ENCODE measurements around the gene LHFPL4.

Gene LHFPL4

DNA sequence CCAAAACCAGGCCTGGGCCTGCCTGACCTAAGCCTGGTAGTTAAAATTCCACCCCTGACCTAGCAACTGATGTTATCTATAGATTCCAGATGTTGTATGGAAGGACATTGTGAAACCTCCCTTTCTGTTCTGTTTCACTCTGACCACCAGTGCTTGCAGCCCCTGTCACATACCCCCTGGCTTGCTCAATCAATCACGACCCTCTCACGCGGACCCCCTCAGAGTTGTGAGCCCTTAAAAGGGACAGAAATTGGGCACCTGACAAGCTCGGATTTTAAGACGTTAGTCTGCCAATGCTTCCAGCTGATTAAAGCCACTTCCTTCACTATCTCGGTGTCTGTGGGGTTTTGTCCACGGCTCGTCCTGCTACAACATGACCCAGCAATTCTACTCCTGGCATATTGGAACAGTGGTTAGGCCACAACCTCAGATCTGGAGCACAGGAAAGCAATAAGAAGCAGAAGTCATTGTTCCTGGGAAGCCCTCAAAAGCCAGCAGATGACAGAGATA, 36.7 kb upstream of the LHFPL4 start:
- TF ChIP-seq, protein P1, sequence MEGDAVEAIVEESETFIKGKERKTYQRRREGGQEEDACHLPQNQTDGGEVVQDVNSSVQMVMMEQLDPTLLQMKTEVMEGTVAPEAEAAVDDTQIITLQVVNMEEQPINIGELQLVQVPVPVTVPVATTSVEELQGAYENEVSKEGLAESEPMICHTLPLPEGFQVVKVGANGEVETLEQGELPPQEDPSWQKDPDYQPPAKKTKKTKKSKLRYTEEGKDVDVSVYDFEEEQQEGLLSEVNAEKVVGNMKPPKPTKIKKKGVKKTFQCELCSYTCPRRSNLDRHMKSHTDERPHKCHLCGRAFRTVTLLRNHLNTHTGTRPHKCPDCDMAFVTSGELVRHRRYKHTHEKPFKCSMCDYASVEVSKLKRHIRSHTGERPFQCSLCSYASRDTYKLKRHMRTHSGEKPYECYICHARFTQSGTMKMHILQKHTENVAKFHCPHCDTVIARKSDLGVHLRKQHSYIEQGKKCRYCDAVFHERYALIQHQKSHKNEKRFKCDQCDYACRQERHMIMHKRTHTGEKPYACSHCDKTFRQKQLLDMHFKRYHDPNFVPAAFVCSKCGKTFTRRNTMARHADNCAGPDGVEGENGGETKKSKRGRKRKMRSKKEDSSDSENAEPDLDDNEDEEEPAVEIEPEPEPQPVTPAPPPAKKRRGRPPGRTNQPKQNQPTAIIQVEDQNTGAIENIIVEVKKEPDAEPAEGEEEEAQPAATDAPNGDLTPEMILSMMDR (IDR thresholded peaks at IDR 0.05; ENCODE audit: insufficient read depth, low read depth, low read length, missing control alignments): no peak
- DNase-seq (ENCODE audit: low read depth): no peak
- H3K4me3 ChIP-seq (ENCODE audit: low read length): no peak overlapping the region

DNA sequence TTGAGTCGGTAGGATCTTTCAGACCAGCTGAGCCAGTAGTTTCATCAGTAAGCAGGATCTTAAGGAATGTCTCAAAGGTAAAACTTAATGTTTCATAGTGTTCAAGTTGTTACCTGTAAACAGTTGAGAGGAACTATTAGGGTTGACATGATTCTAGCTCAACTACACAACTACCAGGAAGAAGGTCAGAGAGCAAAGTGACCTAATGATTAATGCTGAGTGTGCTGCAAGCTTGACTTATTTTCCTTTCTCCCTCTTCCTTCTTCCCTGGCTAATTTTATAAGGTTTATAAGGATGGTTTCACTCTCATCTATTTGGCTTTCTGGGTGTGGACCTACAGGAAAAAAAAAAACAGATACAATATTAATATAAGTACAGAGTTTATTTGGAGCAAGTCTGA, 30.2 kb upstream of the LHFPL4 start:
- H3K4me3 ChIP-seq (ENCODE audit: low read length): no peak overlapping the region
- TF ChIP-seq, protein P1 (IDR thresholded peaks at IDR 0.05; ENCODE audit: insufficient read depth, low read depth, low read length, missing control alignments): no peak
- DNase-seq (ENCODE audit: low read depth): no peak

DNA sequence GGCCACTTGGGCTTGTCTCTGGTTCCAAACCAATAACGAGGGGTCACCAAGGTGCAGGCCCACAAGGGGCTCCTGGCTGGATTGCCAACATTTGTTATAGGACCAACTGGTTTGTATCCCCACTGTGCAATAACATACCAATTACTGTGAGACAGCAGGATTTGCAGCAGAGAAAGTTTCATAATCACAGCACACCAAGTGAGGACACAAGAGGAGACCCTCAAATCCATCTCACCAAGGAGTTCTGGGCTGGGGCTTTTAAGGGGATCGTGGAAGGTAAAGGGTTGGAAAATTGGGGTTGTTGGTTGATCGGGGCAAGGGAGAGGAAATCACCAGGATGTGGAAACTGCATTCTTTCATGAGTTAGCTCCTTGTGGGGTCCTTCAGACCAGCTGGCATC, 29.7 kb upstream of the LHFPL4 start:
- TF ChIP-seq, protein P1 (IDR thresholded peaks at IDR 0.05; ENCODE audit: insufficient read depth, low read depth, low read length, missing control alignments): no peak
- DNase-seq (ENCODE audit: low read depth): no peak

DNA sequence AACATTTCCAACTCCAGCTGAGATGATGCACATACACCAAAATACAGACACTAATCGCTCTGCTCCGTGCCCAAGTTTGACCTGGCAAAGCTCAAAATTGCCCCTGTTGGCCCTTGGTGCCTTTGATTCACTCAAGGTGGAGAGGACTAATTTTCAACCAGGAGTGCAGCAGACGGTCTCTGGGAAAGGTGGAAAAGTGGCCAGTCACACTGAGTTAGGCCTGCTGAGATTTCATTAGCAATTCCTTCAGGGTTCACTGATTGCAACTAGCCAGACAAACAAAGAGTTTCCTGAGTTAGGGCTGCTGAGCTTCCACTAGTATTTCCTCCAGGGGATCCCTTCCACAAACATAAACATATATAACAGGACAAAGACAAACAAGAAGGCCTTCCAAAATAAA, 28.7 kb upstream of the LHFPL4 start:
- TF ChIP-seq, protein P1 (IDR thresholded peaks at IDR 0.05; ENCODE audit: insufficient read depth, low read depth, low read length, missing control alignments): no peak
- no peak overlapping the region for H3K4me3 ChIP-seq (ENCODE audit: low read length)
- no peak for DNase-seq (ENCODE audit: low read depth)

More for the DNA sequence above, 29.7 kb upstream of the LHFPL4 start:
- no peak overlapping the region for H3K4me3 ChIP-seq (ENCODE audit: low read length)

DNA sequence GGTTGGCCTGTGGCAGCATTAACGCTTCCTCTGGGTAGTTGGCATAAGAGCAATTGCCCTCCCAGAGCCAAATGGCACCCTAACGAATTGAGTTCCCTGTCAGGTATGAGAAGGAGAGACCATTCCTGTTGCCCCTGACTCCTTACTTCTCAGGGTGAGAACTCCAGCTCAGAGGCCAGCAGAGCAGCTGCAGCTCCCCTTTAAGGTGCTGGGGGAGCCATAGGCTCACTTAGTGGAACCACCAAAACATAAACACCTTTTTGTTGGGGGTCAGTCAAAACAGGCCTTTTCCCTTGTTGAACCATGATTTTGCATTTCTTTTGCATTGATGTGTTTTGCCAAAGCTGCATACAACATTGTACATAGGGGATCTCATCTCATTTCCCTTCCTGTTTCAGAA, 28.1 kb upstream of the LHFPL4 start:
- no peak overlapping the region for H3K4me3 ChIP-seq (ENCODE audit: low read length)
- TF ChIP-seq, protein P1 (IDR thresholded peaks at IDR 0.05; ENCODE audit: insufficient read depth, low read depth, low read length, missing control alignments): no peak
- no peak for DNase-seq (ENCODE audit: low read depth)

DNA sequence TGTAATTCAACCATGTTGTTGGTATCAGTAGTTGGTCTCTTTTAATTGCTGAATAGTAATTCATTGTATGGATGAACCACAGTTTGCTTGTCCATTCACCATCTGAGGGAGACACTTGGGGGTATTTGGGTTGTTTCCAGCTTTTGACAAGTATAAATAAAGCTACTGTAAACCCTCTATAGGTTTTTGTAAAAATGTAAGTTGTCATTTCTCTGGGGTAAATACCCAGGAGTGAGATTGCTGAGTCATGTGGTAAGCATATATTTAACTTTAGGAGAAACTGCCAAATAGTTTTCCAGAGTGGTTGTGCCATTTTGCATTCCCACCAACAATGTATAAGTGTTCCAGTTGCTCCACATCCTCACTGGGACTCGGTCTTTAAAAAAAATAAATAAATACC, 15.4 kb upstream of the LHFPL4 start:
- TF ChIP-seq, protein P1 (IDR thresholded peaks at IDR 0.05; ENCODE audit: insufficient read depth, low read depth, low read length, missing control alignments): no peak
- no peak overlapping the region for H3K4me3 ChIP-seq (ENCODE audit: low read length)
- DNase-seq (ENCODE audit: low read depth): no peak

DNA sequence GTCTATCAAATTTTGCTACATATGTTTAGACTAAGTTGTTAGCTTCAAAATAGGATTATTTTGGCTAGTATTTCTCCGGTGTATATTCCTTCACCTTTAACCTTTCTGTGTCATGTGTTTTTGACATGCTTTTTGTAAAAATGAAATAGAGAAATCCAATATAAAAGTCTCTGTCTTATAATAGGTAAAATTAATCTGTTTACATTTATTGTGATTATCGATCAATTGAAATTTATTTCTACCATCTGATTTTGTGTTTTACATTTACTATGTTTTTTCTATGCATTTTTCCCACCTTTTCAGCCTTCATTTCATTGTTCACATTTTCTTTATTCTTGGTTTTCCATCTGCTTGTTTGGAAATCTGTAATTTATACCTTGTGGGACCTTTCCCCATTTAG, 11.7 kb upstream of the LHFPL4 start:
- no peak overlapping the region for H3K4me3 ChIP-seq (ENCODE audit: low read length)
- no peak for DNase-seq (ENCODE audit: low read depth)
- TF ChIP-seq, protein P1 (IDR thresholded peaks at IDR 0.05; ENCODE audit: insufficient read depth, low read depth, low read length, missing control alignments): no peak
